Bronchial epithelial cell (primary cell): ENCODE measurements around the gene PFKFB3. TPM values are rescaled to one million over a fixed set of nuclear protein-coding genes. Genes with fewer than 3 reads are reported as not detected.

ENCODE experiments used
- DNase-seq: peaks from one replicate; pipeline ENCODE4 v3.0.0-alpha.2; 2010; ENCODE audit warnings: low read depth
- FAIRE-seq: peaks from 2 replicates; lab custom pipeline; 2011; peaks lifted over from hg19 to GRCh38; lab: Jason Lieb, UNC
- H3K27me3 ChIP-seq: 2 replicates; pipeline ENCODE4 v1.5.1; 2011; ENCODE audit warnings: low read length; ENCODE audit not compliant: control insufficient read depth, insufficient read depth
- H3K36me3 ChIP-seq: 2 replicates; pipeline ENCODE4 v1.5.1; 2011; ENCODE audit warnings: low read length; ENCODE audit not compliant: control insufficient read depth, insufficient read depth
- H3K4me3 ChIP-seq: 2 replicates; pipeline ENCODE4 v1.5.1; 2011; ENCODE audit warnings: mild to moderate bottlenecking, low read depth, low read length, control low read depth
- CTCF ChIP-seq: IDR thresholded peaks from 2 replicates; pipeline ENCODE4 v1.5.1; 2011; ENCODE audit warnings: mild to moderate bottlenecking, moderate library complexity, low read length, control low read depth, inconsistent platforms; ENCODE audit not compliant: insufficient read depth, severe bottlenecking
- total RNA-seq: library from RNA; depleted of rRNA; stranded (reverse); fragments of >200 nt; gene quantifications from 2 replicates; pipeline ENCODE4 v1.2.1, GENCODE V29; 2014

Gene PFKFB3
- total RNA-seq, 1 donor from 2014 or later: 18.7 TPM

- H3K27me3 ChIP-seq: no peaks in the 10 kb centered on the region
- TF ChIP-seq CTCF: no peak
- no peak for FAIRE-seq
These were observed 2.3 kb upstream of the PFKFB3 start for GRCh38 chr10:6200440-6200733.

GRCh38 chr10:6200734-6201515 is 1.8 kb upstream of the PFKFB3 start:
- no peak for TF ChIP-seq CTCF
- FAIRE-seq: no peak
- no peaks in the 10 kb centered on the region for H3K27me3 ChIP-seq
- peak overlapping the region; percentile 70 for H3K4me3 ChIP-seq
- DNase-seq: peak; percentile 35
- H3K36me3 ChIP-seq: no peaks in the 10 kb centered on the region

More at GRCh38 chr10:6200440-6200733, 2.3 kb upstream of the PFKFB3 start:
- H3K36me3 ChIP-seq: no peaks in the 10 kb centered on the region
- H3K4me3 ChIP-seq: peak overlapping the region; percentile 70
- DNase-seq: no peak

GRCh38 chr10:6201516-6201975 is 1.2 kb upstream of the PFKFB3 start:
- H3K36me3 ChIP-seq: no peaks in the 10 kb centered on the region
- no peaks in the 10 kb centered on the region for H3K27me3 ChIP-seq
- FAIRE-seq (no peak), DNase-seq (peak; percentile 79)
- TF ChIP-seq CTCF: no peak
- peak overlapping the region; percentile 70 for H3K4me3 ChIP-seq

- Histone ChIP-seq H3K4me3 (peak overlapping the region; percentile 70), H3K36me3 (no peaks in the 10 kb centered on the region), H3K27me3 (no peaks in the 10 kb centered on the region)
- no peak for FAIRE-seq
- TF ChIP-seq CTCF: no peak
- DNase-seq: no peak
These were observed 541 bp upstream of the PFKFB3 start for GRCh38 chr10:6202098-6202683.

GRCh38 chr10:6203331-6204062 is 765 bp downstream of the PFKFB3 start:
- TF ChIP-seq CTCF: no peak

More at GRCh38 chr10:6203331-6204062, 765 bp downstream of the PFKFB3 start:
- Histone ChIP-seq H3K27me3 (no peaks in the 10 kb centered on the region), H3K36me3 (no peaks in the 10 kb centered on the region), H3K4me3 (peak overlapping the region; percentile 70)
- no peak for DNase-seq
- no peak for FAIRE-seq
